Inflammatory macrophage treated with lipopolysaccharide for 4 hours (primary cell): ENCODE data around the gene HK2.

Experiments used
- DNase-seq: peaks from one replicate; pipeline ENCODE4 v3.0.0-alpha.2; 2020

The HK2 gene

DNA sequence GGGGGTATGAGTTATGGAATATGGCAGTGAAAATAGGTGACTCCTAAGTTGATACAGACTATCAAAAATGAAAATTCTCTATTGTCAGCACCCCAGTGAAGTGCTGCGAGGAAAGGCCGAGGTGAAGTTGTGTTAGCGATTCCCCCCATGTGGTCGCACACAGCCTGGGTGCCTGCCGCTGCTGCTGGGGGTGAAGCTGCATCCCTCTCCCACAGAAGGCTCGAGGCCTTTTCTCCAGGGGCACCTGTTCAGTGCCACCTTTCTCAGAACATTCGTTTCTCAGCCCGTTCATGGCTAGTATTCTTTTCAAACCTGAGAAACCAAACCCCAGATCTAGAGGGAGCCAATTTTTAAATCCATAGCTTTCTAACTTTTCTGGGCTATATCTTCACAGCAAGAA is 23.8 kb downstream of the HK2 start:
- DNase-seq, result no peak

DNA sequence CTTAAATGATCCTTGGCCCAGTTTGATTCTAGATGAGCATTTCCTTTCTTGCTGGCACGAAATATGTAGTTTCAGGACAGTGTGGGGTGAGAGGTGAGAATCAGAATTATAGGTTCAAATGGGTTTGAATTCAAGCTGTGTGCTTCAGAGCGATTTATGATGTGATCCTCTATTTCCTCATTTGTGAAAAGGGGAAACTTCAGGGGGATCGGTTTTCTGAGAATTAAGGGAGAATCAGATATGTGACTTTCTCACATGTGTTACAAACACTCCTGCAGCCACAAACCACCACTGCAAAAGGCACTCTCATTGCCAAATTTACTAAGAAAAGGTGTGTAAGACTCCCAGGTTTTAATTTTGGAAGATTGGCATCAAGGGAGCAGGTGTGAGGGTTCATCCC is 24.4 kb downstream of the HK2 start:
- no peak for DNase-seq

DNA sequence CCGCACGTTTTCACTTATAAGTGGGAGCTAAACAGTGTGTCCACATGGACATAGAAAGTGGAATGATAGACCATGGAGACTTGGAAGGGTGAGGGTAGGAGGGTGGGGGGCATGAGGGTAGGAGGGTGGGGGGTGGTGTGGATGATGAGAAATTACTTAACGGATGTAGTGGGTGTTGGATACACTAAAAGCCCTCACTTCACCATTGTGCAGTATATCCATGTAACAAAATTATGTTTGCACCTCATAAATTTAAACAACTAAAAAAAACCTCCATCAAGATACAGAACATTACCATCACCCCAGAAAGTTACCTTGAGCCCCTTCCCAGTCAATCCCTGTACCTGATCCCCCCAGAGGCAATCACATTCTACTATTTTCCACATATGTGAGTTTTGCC is 26.2 kb downstream of the HK2 start:
- DNase-seq, result no peak

DNA sequence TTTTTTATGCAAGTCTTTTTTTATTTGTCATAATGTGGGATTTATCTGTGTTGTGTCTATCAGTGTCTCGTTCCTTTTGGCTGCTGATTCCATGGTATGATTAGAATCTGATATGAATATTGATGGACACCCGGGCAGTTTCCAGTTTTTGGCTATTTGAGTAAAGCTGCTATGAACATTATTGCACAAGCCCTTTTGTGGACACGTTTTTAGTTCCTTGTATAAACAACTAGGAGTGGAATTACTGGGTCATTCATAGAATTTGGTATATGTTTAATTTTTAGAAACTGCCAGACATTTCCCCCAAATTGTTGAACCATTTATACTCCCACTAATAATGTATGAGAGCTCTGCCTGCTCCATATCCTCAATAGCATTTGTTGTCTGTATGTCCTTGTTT is 26.6 kb downstream of the HK2 start:
- DNase-seq, result no peak

DNA sequence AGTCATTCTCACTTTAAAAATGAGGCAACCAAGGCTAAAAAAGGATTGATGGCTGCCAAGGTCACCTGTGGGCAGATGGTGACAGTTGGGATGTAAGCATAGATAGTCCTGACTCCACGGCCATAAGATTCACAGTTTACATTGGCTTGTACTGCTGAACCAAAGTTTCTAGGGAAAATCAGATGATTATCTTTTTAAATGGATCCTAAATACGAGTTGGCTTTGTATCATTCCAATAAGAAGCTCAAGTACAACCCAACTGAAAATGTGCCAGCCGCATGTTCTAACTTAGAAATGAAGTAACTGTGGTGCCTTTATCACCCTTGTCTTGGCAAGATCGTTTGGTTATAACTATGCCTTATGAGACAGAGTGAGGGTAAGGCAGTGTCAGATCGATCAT is 27.6 kb downstream of the HK2 start:
- DNase-seq, result no peak

DNA sequence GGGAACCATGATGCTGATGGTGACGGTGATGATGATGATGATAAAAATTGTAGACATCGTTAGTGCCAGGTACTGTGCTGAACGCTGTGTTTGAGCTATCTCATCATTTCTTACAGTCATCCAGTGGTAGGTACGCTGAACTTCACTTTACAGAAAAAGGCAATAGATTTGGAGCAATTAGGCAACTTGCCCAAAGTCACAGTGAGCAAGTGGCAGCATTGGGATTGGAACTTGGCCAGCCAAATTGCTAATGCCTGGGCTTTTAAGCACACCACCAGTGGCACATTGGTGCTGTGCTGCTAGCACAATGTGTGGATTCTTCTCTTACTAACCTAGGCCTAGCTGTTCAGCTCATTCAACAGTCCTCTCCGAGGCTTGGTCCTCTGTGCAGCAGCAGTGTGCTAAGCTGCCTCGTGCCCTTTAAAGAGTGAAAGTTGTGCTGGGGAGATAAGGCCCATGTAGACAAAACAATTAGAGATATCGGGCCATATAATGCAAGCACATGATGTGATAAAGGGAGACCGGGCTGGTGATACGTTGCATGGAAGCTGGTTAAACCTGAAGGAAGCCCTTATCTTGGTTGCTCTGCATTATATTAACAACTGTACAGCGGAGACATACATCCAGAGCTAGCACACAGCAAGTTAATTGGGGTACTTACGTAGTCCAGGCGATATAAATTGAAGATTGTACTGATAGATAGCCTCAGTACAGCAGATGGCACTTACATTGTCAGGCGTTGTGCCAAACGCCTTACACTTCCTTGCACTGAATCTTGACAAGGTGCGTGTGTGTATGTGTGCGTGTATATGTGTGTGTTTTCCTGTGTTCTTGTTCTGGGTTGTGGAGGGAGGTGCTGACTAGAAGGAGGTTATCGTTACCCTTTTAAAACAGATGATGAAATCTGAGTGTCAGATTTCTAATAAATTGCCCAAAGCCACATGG is 28.4 kb downstream of the HK2 start:
- DNase-seq, result no peak

DNA sequence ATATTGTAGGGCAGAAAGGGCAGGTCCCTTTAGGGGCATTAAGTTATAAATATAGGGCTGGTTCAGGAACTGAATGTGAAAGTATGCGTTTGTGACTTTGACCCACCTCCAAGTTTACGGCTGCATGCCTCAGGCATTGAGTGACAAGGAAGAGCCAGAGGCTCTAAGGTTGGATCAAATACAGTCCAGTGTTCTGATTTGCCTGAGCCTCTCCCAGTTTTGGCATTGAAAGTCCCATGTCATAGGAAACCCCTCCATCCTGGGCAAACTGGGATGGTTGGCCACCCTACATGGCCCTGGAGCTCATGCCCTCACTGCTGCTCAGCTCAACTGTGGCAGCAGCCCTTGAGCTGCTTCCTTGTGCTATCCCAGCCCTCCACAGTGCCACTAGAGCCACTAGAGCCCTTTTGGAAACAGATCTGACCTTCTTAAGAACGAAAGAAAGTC is 29.9 kb downstream of the HK2 start:
- peak; percentile 45 for DNase-seq

DNA sequence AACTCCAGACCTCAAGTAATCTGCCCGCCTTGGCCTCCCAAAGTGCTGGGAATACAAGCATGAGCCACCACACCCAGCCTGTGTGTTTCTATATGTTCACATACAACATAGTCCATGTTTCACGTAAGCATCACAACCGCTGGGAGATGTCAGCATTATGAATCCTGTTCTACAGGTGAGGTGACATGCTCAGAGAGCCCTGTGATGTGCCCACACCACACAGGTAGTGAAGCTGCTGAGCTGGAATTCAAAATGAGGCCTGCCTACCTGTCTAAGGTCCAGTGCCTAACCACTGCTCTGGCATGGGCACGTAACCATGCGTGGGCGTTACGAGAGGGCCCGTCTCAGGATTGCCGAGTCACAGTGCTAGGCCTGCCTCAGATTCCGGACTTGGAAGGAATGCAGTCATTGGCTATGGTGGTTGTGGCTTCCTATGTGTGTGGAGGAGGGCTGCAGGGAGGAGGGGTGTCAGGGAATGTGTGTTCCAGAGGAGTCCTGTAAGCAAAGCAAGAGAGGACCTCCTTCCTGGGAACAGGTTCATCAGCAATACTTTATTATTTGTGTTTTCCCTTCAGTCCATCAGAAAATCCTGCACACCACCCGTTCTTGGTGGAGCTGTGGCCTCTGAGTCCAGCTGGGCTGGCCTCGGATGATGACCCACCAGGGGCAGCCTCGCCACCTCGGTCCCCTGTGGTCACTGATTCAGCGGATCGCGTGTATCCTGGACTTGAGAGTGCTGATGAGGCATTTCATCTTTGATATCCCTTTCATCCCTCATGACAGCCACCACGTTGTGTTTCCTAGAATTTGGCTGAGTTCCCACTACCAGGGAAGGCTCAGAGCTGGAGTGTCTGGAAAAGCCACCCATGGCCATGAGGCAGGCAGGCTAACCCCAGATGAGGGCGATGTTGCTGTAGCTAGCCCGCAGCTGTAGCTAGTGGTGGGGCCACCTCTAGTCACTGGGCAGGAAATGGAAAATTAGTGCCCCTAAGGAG is 31.1 kb downstream of the HK2 start:
- DNase-seq, result peak; percentile 64

DNA sequence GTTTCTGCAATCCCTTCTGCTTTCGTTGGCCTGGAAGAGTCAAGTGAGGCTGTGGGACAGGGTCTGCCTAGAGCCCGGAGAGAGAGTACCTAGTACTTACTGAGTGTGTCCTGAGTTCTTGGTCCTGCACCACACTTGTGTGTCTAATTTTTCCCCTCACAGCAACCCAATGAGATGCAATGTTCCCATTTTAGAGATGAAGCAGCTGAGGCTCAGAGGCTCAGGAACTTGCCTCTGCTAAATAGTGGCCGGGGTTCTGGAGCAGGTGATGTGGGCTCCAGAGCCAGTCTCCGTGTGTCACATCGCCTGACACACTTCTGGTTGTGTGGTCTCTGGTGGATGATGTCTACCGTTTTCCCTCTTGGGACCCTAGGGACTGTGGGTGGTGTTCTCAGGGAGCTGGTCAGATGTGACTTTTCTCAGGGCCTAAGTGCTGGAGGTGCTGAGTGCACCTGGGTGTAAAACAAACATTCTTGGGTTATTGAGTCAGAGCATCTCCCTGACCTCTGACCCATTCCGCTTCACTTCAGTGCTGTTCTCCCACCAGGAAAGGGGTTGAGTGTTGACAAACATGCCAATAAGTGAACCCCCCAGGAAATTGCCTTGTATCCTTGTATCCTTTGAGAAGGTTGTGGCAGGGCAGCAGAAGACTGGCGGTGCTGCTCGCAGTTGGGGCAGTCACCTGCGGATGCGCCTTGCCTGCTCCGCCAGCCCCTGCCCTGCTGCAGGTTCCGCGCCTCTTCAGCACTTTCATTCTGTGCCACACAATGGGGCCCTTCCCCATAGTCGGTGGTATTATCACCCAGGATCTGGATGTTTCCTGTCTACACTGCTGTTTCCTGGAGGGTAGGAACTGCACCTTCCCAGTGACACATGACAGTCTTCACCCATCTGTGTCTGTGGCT is 32.1 kb downstream of the HK2 start:
- DNase-seq, result no peak

DNA sequence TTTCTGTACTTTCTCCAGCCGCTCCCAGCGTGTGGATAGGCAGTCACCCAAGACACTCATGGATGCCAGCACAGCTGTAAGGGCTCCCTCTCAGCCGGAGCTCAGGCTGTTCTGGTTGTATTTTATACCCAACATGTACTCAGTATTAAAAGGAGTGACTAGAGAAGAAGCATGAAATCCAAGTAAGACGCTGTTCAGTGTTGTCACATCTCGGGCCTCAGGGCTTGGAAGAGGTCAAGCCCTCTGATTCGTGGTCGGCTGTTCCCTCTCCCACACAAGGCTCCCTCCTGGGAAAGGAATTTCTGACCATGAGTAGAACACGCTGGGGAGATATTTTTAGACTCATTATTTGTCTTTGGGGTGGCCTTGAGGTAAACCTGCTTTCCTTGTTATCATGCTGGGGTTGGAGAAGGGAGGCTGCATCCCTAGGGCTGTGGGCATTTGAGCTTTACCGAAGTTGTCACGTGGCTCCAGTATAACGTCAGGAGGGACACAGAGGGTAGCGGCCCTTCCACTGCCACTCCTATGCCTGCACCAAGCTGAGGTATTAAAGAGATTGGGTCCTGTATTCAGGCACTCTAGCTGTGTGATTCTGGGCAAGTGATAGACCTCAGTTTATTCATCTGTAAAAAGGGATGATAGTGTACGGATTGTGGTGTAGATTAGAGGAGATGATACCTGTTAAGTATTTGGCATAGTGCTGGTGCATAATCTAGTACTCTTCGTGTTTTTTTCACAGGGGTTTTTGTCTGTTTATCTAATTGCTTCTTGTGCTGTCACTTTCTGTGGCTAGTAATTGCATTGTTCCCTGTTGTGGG is 34.1 kb downstream of the HK2 start:
- no peak for DNase-seq

DNA sequence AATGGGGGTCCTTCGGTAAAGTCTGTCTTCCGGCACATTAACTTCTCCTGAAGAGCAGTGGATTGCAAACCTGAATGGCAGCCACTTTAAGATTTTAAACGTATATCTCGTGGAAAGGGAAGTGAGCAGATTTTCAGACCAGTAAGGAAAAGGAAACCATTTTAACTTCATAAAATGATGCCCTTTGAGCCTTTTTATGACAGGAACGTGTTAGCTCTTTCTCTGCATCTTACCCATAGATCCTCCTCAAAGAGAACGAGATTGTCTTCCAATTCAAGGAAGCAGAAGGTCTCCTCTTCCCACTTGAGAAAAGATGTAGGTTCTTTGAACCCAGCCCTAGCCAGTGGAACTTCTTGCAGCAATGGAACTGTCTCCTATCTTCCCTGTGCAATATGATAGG is 35.6 kb downstream of the HK2 start:
- no peak for DNase-seq

DNA sequence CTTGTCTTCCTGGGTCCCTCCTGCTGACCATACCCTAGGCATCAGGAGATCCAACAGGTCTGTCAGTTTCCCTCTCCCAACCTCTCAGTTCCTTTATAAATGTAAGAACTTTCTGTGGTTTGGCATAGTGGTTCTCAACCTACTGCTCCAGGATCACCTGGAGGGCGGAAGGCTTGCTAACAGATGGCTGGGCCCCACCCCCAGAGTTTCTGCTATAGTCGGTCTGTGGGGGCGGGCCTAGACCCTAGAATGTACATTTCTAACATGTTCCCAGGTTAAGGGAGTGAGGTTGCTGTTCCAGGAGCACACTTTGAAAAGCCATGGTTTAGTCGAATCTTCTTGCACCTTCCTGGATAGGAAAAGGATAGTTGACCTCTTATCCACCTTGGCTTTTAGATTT is 37.0 kb downstream of the HK2 start:
- no peak for DNase-seq

DNA sequence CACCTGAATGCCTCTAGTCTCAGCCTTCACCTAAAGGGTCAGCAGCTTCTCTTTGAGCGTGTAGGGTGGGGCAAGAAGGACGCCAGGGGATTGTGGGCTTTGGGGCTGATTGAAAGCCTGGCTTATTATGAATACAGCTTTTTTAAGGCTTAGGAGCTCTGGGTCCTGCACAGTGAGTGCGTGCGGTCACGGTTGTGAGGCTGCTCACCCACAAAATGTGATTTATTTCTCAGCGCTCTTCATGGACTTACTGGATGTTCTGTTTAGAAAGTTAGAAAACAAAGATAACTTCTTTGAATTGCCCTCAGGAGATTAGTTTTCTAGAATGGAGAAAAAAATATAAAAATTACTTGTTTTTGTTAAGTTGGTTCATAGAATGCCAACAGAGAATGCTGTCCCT is 37.5 kb downstream of the HK2 start:
- DNase-seq, result no peak

DNA sequence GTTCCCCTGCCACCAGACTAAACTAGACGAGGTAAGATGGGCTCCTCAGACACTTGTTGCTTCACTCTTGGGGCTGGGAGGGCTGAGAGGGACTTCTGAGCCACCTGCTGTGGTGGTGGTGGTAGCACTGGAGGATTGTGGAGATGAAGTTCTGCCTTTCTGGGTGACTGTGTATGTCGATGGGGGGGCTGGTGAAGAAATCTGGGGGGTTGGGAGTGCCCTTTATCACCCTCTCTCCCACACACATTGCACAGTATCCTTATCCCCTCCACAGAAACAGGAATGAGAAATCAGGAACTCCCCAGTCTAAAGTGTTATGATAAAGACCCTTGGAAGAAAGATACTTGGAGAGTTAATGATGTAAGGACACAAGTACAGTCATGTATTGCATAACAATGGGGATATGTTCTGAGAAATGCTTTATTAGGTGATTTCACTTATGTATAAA is 38.5 kb downstream of the HK2 start:
- DNase-seq, result peak; percentile 88

DNA sequence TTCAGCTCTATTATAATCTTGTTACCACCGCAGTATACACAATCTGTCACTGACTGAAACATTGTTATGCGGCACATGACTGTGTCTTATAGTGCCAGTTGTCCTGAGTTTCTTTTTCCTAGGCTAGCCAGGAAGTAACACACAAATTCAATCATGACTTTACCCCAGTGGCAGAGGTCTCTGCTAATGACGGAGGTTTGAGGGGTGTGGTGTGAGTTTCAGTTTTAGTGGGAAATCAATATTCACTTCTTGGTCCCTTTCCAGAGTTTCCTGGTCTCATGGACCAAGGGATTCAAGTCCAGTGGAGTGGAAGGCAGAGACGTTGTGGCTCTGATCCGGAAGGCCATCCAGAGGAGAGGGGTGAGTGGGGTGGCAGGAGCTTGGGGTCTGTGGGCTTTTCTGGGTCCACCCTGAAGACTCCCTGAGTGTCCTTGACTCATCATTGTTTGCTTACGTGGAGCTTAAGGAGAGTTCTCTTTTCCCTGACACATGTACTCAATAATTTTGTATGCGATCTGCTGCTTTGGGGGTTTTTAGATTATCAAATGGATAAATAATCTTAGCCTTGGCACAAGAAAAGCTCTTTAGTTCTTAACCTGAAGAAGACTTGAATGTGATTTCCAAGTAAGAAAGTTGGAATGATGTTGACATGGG is 39.2 kb downstream of the HK2 start:
- DNase-seq, result peak; percentile 43

DNA sequence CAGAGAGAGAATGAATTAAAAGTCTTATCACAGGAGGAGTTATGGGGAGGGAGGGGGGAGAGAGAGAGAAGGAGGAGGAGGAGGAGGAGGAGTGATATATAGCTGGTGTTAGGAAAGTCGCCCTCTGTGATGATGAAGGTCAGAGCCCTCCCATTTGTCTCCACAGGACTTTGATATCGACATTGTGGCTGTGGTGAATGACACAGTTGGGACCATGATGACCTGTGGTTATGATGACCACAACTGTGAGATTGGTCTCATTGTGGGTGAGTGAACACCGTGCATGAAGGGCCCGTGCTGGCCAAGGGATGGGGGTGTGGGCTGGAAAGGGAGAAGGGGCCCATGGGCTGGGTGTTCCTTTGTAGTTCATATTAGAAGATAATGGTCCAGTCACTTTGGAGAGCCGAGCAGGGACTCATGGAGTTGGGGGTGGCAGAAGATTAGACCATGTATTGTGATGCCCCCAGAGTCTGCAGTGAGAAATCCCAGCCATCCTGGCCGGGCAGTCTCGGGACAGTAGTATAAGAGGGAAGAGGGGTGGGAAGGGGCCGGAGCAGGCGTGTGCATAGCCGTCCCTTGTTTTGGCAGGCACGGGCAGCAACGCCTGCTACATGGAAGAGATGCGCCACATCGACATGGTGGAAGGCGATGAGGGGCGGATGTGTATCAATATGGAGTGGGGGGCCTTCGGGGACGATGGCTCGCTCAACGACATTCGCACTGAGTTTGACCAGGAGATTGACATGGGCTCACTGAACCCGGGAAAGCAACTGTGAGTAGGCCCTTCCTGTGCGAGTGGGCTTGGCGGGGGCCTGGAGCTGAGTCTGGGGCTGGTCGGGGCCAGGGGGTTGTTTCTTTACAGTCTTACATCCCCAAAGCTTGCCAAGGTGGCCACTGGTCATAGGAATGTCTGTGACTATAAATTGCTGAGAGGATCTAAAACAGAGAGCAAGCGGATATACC is 40.0 kb downstream of the HK2 start:
- no peak for DNase-seq

DNA sequence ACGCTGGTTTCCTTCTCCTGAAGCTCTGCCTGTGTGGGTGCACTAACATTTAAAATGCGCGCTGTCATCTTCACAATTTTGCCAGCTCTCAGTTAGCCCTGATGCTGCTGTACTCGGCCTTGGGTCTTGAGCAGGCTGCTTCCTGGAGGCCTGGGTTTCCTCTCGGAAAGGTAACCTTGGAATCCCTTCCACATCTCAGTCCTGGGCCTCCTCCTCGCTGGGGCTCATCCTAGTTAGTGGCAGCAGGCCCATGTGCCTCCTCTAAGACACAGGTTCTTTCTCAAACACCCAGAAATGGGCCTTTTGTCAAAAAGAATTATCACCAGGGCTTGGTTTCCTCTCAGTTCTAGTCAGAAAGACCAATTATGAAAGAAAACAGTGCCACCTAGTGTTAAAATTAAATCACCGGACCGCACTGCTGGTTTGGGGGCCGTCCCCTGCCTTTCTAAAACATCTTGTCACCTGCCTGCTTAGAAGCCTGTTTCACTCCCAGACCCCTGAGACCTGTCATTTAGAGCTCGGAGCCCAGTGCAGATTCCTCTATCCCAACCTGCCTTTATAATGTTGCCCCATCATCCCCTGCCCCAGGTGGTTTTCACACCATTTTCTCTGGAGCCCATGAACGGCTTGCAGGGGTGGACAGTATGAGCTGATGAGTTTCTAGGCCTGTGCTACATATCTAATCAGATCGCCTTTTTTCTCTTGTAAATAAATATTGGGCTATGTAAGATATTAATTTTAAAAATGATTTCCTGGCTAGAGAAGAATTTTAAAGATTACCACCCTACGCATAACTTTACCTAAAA is 42.4 kb downstream of the HK2 start:
- peak; percentile 74 for DNase-seq

DNA sequence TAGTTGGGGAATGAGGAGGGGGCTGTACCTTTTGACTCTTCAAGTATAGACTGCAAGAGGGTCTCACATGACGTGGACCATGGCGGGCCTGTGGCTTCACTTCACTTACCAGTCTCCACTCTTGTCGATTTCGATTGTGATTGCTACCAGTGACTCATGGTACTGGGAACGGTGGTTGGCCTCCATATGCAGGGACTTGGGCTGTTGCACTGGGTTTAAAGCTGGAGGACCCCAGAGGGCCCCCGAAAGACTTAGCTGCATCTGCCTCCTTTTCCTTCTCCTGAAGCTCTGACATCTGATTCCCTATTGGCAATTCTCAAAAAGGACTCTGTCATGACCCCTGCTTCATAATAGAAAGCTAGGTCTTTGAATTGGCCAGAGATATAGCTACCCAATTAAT is 43.4 kb downstream of the HK2 start:
- DNase-seq, result no peak
